ENCODE data around the gene EEF1G.

- TF ChIP-seq, protein P1, sequence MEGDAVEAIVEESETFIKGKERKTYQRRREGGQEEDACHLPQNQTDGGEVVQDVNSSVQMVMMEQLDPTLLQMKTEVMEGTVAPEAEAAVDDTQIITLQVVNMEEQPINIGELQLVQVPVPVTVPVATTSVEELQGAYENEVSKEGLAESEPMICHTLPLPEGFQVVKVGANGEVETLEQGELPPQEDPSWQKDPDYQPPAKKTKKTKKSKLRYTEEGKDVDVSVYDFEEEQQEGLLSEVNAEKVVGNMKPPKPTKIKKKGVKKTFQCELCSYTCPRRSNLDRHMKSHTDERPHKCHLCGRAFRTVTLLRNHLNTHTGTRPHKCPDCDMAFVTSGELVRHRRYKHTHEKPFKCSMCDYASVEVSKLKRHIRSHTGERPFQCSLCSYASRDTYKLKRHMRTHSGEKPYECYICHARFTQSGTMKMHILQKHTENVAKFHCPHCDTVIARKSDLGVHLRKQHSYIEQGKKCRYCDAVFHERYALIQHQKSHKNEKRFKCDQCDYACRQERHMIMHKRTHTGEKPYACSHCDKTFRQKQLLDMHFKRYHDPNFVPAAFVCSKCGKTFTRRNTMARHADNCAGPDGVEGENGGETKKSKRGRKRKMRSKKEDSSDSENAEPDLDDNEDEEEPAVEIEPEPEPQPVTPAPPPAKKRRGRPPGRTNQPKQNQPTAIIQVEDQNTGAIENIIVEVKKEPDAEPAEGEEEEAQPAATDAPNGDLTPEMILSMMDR (IDR thresholded peaks at IDR 0.05; ENCODE audit: low read length), result no peak
- no peak for TF ChIP-seq EZH2phosphoT487 (IDR thresholded peaks at IDR 0.05; ENCODE audit: low read length)
- TF ChIP-seq EZH2 (optimal IDR thresholded peaks at IDR 0.05; ENCODE audit: low read depth, low read length), result no peak
These were observed 15.4 kb upstream of the EEF1G start for GRCh38 chr11:62588966-62589637.
